Activated CD8-positive, alpha-beta memory T cell treated with anti-CD3 and anti-CD28 coated beads, Interleukin-2, amount 10 ng/mL, durations not matched to agents 7 days and 5 days (primary cell): ENCODE data around the gene STX5. TPM values are rescaled to one million over a fixed set of nuclear protein-coding genes. Genes with fewer than 3 reads are reported as not detected.
A peak's percentile ranks its signal among the peaks of the same experiment; 100 is the strongest.
"Not testable (repeated sequence)": the region's sequence is repeated elsewhere in the genome, so short reads cannot be mapped to it uniquely, and the experiment has no call there.

Experiments
- ATAC-seq: fragments of 150-1000 bp; cut with Tn5 transposase; one replicate; pipeline ENCODE4 v1.10.0; 2021; ENCODE audit warnings: moderate library complexity
- CTCF ChIA-PET: fragments of 350-600 bp; sonication (Branson Sonifier 250); formaldehyde crosslinking; loops from one replicate; lab custom pipeline; 2021; ENCODE audit warnings: antibody characterized with exemption; lab: Charles Lee
- DNase-seq: peaks from one replicate; pipeline ENCODE4 v3.0.0-alpha.2; 2020
- H3K27ac Mint-ChIP-seq: one replicate; pipeline ENCODE4 v1.8.0; 2021; ENCODE audit warnings: mild to moderate bottlenecking, mixed read lengths
- H3K27me3 Mint-ChIP-seq: one replicate; pipeline ENCODE4 v1.8.0; 2021; ENCODE audit warnings: mixed read lengths
- H3K36me3 Mint-ChIP-seq: one replicate; pipeline ENCODE4 v1.8.0; 2021; ENCODE audit warnings: mild to moderate bottlenecking, mixed read lengths
- H3K4me1 Mint-ChIP-seq: one replicate; pipeline ENCODE4 v1.8.0; 2021; ENCODE audit warnings: mixed read lengths
- H3K4me3 Mint-ChIP-seq: one replicate; pipeline ENCODE4 v1.8.0; 2021; ENCODE audit warnings: mild to moderate bottlenecking, moderate library complexity, mixed read lengths
- H3K9me3 Mint-ChIP-seq: one replicate; pipeline ENCODE4 v1.8.0; 2022; ENCODE audit warnings: low read depth, mixed read lengths
- total RNA-seq, 2 experiments: library from RNA; stranded (reverse); gene quantifications; one replicate each; pipeline ENCODE4 v1.2.3, GENCODE V29; 2021

STX5 gene, protein sequence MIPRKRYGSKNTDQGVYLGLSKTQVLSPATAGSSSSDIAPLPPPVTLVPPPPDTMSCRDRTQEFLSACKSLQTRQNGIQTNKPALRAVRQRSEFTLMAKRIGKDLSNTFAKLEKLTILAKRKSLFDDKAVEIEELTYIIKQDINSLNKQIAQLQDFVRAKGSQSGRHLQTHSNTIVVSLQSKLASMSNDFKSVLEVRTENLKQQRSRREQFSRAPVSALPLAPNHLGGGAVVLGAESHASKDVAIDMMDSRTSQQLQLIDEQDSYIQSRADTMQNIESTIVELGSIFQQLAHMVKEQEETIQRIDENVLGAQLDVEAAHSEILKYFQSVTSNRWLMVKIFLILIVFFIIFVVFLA
- total RNA-seq: 10 to 100 TPM; 30.8 to 38.4 TPM

DNA sequence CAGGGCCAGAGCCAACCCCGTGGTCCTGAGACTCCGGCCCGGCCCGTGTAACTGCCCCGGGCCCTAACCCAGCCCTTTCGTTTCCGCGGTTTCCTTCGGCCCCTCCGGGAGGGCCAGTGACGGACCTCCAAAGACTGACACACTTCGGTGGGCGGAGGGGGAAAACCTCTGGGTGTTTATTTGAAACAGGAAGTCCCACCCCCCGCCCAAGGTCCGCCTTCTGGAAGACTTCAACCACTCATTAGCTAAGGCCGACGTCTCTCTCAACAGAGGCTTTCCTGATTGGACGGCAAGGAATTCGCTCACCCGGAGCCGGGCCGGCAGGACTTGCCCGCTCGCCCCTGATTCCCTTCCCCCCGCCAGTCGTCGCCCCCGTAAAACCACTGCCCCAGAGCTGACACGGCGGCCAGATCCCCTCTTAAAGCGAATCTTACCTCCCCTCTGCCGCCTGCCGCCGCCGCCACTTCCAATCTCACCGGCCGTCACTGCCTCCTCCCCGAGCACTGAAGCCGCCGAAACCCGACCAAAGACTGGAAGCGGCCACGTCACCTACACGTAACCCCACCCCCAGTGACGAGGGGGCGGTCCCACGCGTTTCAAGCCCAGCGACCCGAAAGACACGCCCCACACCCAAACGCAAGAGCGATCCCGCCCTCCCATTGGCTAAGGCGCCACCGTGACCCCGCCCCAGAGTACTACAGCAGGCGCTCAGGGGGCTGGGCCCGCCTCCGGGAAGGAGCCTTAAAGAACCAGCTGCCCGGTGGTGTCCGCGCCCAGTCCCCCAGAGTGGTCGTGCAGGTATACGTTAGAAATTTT is at the start of gene STX5:
Gene STX5, minus strand, starts transcription at position 532 of the 816 bp plus-strand sequence. CDS start 808 bp downstream, outside the sequence.
- ATAC-seq: peak; percentile 91
- DNase-seq: peak; percentile 100
- H3K9me3 Mint-ChIP-seq: no peaks in the 10 kb centered on the region
- CTCF ChIA-PET: interaction anchor here (0.8 to 3.1 kb wide), 6 partner anchors 41 to 104 kb away, joined by 3 to 22 read pairs (median 4); partner anchors contain the start of genes HNRNPUL2 and TMEM179B
- H3K27me3 Mint-ChIP-seq: no peaks in the 10 kb centered on the region
- H3K36me3 Mint-ChIP-seq: peaks cover 27% of the 10 kb centered on the region
- peak within 1 kb of the TSS; percentile 98 for H3K27ac Mint-ChIP-seq
- H3K4me3 Mint-ChIP-seq: peak within 1 kb of the TSS; percentile 86
- H3K4me1 Mint-ChIP-seq: peaks cover 34% of the 10 kb centered on the region

DNA sequence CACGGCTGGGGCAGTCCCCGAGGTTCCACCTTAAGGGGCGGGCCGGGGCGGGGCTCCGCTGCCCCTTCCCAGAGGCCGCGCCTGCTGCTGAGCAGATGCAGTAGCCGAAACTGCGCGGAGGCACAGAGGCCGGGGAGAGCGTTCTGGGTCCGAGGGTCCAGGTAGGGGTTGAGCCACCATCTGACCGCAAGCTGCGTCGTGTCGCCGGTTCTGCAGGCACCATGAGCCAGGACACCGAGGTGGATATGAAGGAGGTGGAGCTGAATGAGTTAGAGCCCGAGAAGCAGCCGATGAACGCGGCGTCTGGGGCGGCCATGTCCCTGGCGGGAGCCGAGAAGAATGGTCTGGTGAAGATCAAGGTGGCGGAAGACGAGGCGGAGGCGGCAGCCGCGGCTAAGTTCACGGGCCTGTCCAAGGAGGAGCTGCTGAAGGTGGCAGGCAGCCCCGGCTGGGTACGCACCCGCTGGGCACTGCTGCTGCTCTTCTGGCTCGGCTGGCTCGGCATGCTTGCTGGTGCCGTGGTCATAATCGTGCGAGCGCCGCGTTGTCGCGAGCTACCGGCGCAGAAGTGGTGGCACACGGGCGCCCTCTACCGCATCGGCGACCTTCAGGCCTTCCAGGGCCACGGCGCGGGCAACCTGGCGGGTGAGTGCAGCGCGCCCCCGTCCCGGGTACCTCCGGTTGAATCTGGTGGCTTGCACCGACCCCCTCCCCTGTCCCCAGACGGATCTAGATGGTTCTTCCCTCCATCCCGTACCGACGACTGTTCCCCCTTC is 49.1 kb upstream of the STX5 start, which contains the start of gene SLC3A2:
Gene SLC3A2, plus strand, starts transcription at position 94 of the 776 bp plus-strand sequence. Its CDS starts 128 bp downstream, at position 222.
- peak within 1 kb of the TSS; percentile 96 for H3K4me3 Mint-ChIP-seq
- no peaks in the 10 kb centered on the region for H3K27me3 Mint-ChIP-seq
- DNase-seq (peak; percentile 94), ATAC-seq (peak; percentile 85)
- CTCF ChIA-PET: interaction anchor here (0.6 to 4.8 kb wide), 33 partner anchors 8 to 1813 kb away, joined by 3 to 43 read pairs (median 3); partner anchors contain the start of genes C11orf98, CSKMT, NXF1 and STX5
- peaks cover 47% of the 10 kb centered on the region for H3K36me3 Mint-ChIP-seq
- H3K4me1 Mint-ChIP-seq: peaks cover 45% of the 10 kb centered on the region
- H3K27ac Mint-ChIP-seq: peak within 1 kb of the TSS; percentile 100
- H3K9me3 Mint-ChIP-seq: no peaks in the 10 kb centered on the region

DNA sequence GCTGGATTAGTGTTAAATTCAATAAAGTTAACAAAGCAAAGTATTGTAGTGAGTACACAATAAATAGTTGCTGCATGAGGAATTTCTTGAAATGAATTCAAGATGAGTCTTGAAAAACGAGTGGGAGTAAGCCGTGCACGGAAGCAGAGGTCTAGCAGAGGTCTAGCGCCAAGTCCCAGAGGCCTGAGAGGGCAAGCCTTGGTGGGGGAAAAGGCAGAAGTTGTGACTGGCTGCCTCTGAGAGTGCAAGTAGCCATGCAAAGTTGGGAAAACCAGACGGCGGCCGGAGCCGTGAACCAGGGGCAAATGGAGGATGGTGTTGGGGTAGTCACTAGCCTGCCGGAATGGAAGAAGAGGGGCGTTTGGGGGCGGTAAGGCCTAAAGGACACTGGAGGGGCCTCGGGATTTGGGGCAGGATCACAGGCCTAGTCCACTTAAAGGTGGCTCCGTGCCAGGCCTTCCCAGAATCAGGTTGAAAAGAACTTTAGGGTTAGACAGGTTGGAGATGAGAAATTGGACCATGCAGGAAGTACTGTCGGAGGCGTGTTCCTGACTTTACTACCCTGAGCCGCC is 48.5 kb upstream of the STX5 start:
- Mint-ChIP-seq H3K27ac (peak overlapping the region; percentile 100), H3K27me3 (no peaks in the 10 kb centered on the region), H3K9me3 (no peaks in the 10 kb centered on the region), H3K4me1 (peaks cover 39% of the 10 kb centered on the region), H3K36me3 (peaks cover 41% of the 10 kb centered on the region), H3K4me3 (peak overlapping the region; percentile 96)
- peak; percentile 2 for ATAC-seq
- no peak for DNase-seq
- CTCF ChIA-PET: interaction anchor here (0.8 to 4.8 kb wide), 16 partner anchors 24 to 289 kb away, joined by 3 to 43 read pairs (median 5); partner anchors contain the start of genes C11orf98, CSKMT, TMEM179B and TTC9C

DNA sequence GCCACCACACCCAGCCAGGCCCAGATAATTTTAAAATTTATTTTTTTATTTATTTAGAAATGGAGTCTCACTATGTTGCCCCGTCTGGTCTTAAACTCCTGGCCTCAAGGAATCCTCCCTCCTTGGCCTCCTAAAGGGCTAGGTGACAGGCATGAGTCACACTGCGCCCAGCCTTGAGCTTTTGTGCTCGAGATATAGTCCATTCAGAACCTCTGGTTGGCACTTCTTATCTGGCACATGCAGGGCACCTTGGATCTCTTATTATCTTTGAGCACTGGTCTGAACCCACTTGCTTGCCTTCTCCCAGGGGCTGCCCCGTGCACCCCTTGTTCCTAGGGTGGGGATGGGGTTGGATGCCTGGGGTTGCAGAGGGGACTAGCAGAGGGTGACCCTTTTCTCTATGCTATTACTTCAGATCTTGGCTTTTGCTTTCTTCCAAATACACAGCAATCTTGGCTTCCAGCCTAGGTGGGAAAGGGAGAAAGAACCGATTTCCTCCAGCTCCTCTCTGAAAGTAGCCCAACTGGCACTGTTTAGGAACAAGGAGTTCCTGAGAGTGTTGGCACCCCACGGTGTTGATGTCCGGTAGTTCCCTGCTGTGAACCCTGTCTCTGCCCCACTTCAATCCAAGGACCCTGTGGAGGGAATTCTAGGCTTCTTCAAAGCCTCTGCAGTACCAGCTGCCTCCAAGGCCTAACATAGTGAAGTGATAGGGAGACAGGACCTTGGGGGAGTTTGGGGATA is 47.6 kb upstream of the STX5 start:
- Mint-ChIP-seq H3K4me1 (peaks cover 32% of the 10 kb centered on the region), H3K36me3 (peaks cover 34% of the 10 kb centered on the region), H3K27ac (peak overlapping the region; percentile 100), H3K27me3 (no peaks in the 10 kb centered on the region), H3K9me3 (no peaks in the 10 kb centered on the region), H3K4me3 (peak overlapping the region; percentile 96)
- no peak for DNase-seq
- CTCF ChIA-PET: interaction anchor here (0.9 to 4.4 kb wide), 4 partner anchors 16 to 247 kb away, joined by 3 to 43 read pairs (median 4); partner anchors contain the start of gene TMEM179B
- ATAC-seq: no peak

DNA sequence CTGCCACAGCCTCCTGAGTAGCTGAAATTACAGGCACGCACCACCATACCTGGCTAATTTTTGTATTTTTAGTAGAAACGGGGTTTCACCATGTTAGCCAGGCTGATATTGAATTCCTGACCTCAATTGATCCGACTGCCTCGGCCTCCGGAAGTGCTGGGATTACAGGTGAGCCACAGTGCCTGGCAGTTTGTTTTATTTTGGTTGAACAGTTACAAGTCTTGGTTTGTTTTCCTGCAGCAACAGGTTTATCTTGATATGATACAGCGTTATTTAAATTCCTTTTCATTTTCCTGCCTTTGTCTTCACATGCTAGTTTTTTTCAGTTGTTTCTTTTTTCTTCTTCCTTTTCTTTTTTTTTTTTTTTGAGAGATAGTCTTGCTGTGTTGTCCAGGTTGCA is 44.9 kb upstream of the STX5 start:
- CTCF ChIA-PET: no interaction called here
- no peak overlapping the region for H3K4me3 Mint-ChIP-seq

DNA sequence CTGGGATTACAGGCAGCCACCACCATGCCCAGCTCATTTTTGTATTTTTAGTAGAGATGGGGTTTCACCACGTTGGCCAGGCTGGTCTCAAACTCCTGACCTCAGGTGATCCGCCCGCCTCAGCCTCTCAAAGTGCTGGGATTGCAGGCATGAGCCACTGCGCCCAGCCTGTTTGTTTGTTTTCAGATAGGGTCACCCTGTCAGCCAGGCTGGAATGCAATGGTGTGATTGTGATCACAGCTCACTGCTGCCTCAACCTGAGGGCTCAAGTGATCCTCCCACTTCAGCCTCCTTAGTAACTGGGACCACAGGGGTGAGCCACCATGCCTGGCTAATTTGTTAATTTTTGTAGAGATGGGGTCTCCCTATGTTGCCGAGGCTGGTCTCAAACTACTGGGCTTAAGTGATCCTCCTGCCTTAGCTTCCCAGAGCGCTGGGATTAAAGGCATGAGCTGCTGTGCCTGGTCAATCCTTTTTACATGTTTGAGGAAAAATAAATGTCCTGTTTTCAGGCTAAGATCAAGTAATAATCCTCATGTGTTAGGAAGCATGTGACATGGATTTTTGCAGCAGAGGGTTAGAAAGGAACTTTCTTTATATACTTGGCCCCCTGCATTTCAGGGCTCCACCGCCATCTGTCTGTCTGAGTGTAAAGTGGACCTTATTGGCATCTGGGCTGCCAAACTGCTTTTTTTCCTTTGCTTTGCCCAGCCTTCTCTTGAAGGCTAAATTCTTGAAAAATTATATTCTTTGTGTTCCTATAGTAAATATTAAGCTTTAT is 44.0 kb upstream of the STX5 start:
- Mint-ChIP-seq H3K4me1 (peaks cover 11% of the 10 kb centered on the region), H3K36me3 (peaks cover 7% of the 10 kb centered on the region), H3K27ac (no peak overlapping the region), H3K4me3 (no peak overlapping the region), H3K9me3 (no peaks in the 10 kb centered on the region), H3K27me3 (no peaks in the 10 kb centered on the region)
- CTCF ChIA-PET: interaction anchor here (1.3 to 1.5 kb wide), 3 partner anchors 18 to 30 kb away, joined by 3 to 4 read pairs (median 4); no protein-coding TSS in a partner anchor
- DNase-seq: no peak
- no peak for ATAC-seq

More for the DNA sequence above, 44.9 kb upstream of the STX5 start:
- Mint-ChIP-seq H3K27me3 (no peaks in the 10 kb centered on the region), H3K27ac (no peak overlapping the region), H3K9me3 (no peaks in the 10 kb centered on the region), H3K4me1 (peaks cover 11% of the 10 kb centered on the region), H3K36me3 (peaks cover 9% of the 10 kb centered on the region)
- DNase-seq: no peak
- no peak for ATAC-seq

DNA sequence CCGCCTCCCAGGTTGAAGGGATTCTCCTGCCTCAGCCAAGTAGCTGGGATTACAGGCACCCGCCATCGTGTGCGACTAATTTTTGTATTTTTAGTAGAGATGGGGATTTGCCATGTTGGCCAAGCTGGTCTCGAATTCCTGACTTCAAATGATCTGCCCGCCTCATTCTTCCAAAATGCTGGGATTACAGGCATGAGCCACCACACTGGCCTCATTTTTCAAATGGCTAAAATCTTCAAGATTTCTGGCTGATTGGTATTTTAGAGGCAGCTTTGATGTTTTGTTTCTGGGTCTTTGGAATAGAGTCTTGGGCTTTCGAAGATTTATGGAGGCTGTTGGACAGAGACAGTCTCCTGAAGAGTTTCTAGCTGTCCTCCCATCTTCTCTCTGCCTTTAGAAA is 43.0 kb upstream of the STX5 start:
- CTCF ChIA-PET: interaction anchor here (0.6 to 1.5 kb wide), 4 partner anchors 17 to 307 kb away, joined by 3 to 4 read pairs (median 4); no protein-coding TSS in a partner anchor
- Mint-ChIP-seq H3K4me3 (no peak overlapping the region), H3K9me3 (no peaks in the 10 kb centered on the region), H3K27me3 (no peaks in the 10 kb centered on the region), H3K36me3 (peaks cover 5% of the 10 kb centered on the region), H3K4me1 (peaks cover 4% of the 10 kb centered on the region), H3K27ac (no peak overlapping the region)
- ATAC-seq (no peak), DNase-seq (no peak)

DNA sequence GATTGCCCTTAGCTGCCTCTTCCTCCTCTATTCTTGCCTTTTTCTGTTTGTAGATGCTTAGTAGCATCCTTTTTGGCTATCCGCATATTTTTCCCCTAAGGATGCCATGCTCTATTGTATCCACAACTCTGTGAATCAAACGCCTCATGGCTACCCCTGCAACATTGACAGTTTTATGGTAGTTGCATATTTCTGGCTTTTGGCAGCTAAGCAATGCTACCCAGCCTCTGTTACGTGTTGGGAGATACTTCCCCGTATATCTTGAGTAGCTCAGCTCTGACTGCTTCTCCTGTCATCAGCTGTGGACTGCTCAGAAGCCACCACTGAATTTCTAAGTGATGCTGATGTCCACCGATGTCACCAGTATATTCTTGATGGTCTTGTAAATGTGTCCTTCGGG is 33.8 kb upstream of the STX5 start:
- no peaks in the 10 kb centered on the region for H3K27me3 Mint-ChIP-seq
- no peaks in the 10 kb centered on the region for H3K9me3 Mint-ChIP-seq
- H3K4me3 Mint-ChIP-seq: no peak overlapping the region
- no peak overlapping the region for H3K27ac Mint-ChIP-seq
- no peaks in the 10 kb centered on the region for H3K36me3 Mint-ChIP-seq
- no peak for ATAC-seq
- CTCF ChIA-PET: interaction anchor here (0.6 to 2.4 kb wide), 7 partner anchors 11 to 184 kb away, joined by 3 to 17 read pairs (median 3); partner anchors contain the start of genes LRRN4CL and TMEM179B
- no peak for DNase-seq
- peaks cover 27% of the 10 kb centered on the region for H3K4me1 Mint-ChIP-seq

DNA sequence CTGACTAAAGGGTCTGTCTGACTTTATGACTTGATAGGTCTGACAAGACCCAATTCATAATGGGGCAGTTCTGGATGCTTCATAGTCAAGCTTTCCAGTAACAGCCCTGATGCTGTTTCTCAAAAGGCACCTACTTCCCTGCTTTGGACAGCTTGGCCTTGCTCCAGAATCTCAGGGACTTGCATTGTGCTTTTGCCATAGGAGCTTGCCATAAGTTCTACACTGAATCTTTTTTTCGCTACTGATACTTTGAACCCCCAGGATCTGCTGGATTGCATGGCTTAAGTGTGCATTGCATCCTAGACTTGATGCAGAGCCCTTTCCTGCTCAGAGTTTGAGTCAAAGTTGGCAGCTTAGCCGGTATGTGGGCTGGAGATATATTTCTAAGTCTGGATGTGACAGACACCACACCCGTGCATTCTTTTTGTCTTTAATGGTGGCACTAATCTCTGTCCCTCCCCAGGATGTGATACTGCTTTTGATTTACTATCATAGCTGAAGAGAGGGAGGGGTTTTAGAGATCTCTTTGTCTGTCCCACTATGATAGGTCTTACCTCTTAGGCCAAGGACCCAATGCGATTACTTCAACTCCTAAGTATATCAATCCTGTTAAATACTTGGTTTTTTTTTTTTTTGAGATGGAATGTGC is 32.0 kb upstream of the STX5 start:
- Mint-ChIP-seq H3K27ac (no peak overlapping the region), H3K4me1 (peaks cover 39% of the 10 kb centered on the region), H3K4me3 (no peak overlapping the region), H3K9me3 (no peaks in the 10 kb centered on the region), H3K36me3 (peaks cover 2% of the 10 kb centered on the region), H3K27me3 (no peaks in the 10 kb centered on the region)
- ATAC-seq: no peak
- DNase-seq: no peak
- CTCF ChIA-PET: interaction anchor here (0.9 to 4.1 kb wide), 10 partner anchors 9 to 199 kb away, joined by 3 to 74 read pairs (median 4); partner anchors contain the start of genes C11orf98, CSKMT, NXF1 and POLR2G

DNA sequence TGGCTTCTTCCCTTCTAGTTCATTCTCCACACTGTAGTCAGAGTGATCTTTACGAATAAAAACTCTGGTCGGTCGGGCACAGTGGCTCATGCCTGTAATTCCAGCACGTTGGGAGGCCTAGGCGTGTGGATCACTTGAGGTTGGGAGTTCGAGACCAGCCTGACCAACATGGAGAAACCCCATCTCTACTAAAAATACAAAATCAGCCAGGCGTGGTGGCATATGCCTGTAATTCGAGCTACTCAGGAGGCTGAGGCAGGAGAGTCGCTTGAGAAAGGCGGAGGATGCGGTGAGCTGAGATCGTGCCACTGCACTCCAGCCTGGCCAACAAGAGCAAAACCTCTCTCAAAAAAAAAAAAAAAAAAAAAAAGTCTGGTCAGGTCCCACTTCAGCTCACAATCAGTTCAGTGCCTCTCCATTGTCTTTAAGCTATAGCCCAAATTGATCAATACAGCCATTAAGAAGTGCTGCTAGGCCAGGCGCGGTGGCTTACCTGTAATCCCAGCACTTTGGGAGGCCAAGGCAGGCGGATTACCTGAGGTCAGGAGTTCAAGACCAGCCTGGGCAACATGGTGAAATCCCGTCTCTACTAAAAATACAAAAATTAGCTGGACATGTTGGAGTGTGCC is 29.8 kb upstream of the STX5 start:
- not testable (repeated sequence) for H3K9me3 Mint-ChIP-seq, H3K36me3 Mint-ChIP-seq, H3K27me3 Mint-ChIP-seq, H3K4me3 Mint-ChIP-seq, DNase-seq, ATAC-seq
- Mint-ChIP-seq H3K4me1 (peaks cover 55% of the 10 kb centered on the region), H3K27ac (peak overlapping the region; percentile 83)
- CTCF ChIA-PET: interaction anchor here (0.6 to 4.1 kb wide), 23 partner anchors 10 to 437 kb away, joined by 3 to 74 read pairs (median 5); partner anchors contain the start of genes C11orf98, CSKMT, HNRNPUL2 and LBHD1
